OCI-LY7 (cell line): ENCODE data around the gene KRTAP5-9. TPM values are rescaled to one million over a fixed set of nuclear protein-coding genes. Genes with fewer than 3 reads are reported as not detected.

Experiments used
- BruUV-seq: library from RNA; stranded (reverse); fragments of 400-500 nt; replicated peaks from 2 replicates; lab custom pipeline; 2021; lab: Mats Ljungman, UMichigan
- CTCF ChIA-PET: fragments of 300-600 bp; sonication (Branson Sonifier 250); formaldehyde crosslinking; loops from one replicate; lab custom pipeline; 2022; ENCODE audit warnings: antibody characterized with exemption; ENCODE audit not compliant: unreplicated experiment; lab: Charles Lee
- POLR2A ChIA-PET: fragments of 300-600 bp; sonication (Branson Sonifier 250); formaldehyde crosslinking; loops from one replicate; lab custom pipeline; 2022; ENCODE audit warnings: antibody characterized with exemption; lab: Charles Lee
- DNase-seq: peaks from one replicate; pipeline ENCODE4 v3.0.0-alpha.2; 2015; ENCODE audit warnings: low spot score
- H2AFZ ChIP-seq: fragments of 200-600 bp; sonication (generic), shearing (Covaris generic); 2 replicates; pipeline ENCODE4 v1.6.1; 2014; ENCODE audit warnings: mild to moderate bottlenecking, antibody characterized with exemption, low read length, moderate library complexity
- H3K27ac ChIP-seq: fragments of 200-600 bp; sonication (generic); 2 replicates; pipeline ENCODE4 v1.5.1; 2014; ENCODE audit warnings: mixed run types, low read depth, mild to moderate bottlenecking, moderate library complexity, low read length, inconsistent platforms; ENCODE audit not compliant: poor library complexity, severe bottlenecking
- H3K36me3 ChIP-seq: fragments of 200-600 bp; sonication (generic); 2 replicates; pipeline ENCODE4 v1.6.1; 2014; ENCODE audit warnings: mild to moderate bottlenecking, antibody characterized with exemption, low read length, moderate library complexity, mixed read lengths; ENCODE audit not compliant: insufficient read depth
- H3K4me1 ChIP-seq: fragments of 200-600 bp; sonication (generic); 2 replicates; pipeline ENCODE4 v1.5.1; 2014; ENCODE audit warnings: mild to moderate bottlenecking, low read length; ENCODE audit not compliant: insufficient read depth, poor library complexity, severe bottlenecking
- H3K4me2 ChIP-seq: fragments of 200-600 bp; sonication (generic); 2 replicates; pipeline ENCODE4 v1.6.1; 2014; ENCODE audit warnings: mild to moderate bottlenecking, low read length
- H3K4me3 ChIP-seq: fragments of 200-600 bp; sonication (generic); 2 replicates; pipeline ENCODE4 v1.5.1; 2014; ENCODE audit warnings: mild to moderate bottlenecking, low read depth, low read length; ENCODE audit not compliant: poor library complexity, severe bottlenecking
- H3K79me2 ChIP-seq: fragments of 200-600 bp; sonication (generic); 2 replicates; pipeline ENCODE4 v1.6.1; 2016; ENCODE audit warnings: low read depth, mild to moderate bottlenecking, low read length, moderate library complexity, mixed read lengths; ENCODE audit not compliant: insufficient read depth
- H3K9me2 ChIP-seq: fragments of 200-600 bp; sonication (generic); 2 replicates; pipeline ENCODE4 v1.6.1; 2016; ENCODE audit warnings: mild to moderate bottlenecking, low read length, mixed read lengths; ENCODE audit not compliant: insufficient read depth
- H3K9me3 ChIP-seq: fragments of 200-600 bp; sonication (generic); 2 replicates; pipeline ENCODE4 v1.6.1; 2014; ENCODE audit warnings: mild to moderate bottlenecking, mixed run types, low read length, mixed read lengths
- H4K20me1 ChIP-seq: fragments of 200-600 bp; sonication (generic); 2 replicates; pipeline ENCODE4 v1.6.1; 2014; ENCODE audit warnings: mild to moderate bottlenecking, antibody characterized with exemption, low read length, moderate library complexity, mixed read lengths; ENCODE audit not compliant: insufficient read depth
- CTCF ChIP-seq: fragments of 200-600 bp; sonication (generic); conservative IDR thresholded peaks from 2 replicates; pipeline ENCODE4 v1.5.1; 2014; ENCODE audit warnings: mild to moderate bottlenecking, antibody characterized with exemption, low read length, moderate library complexity, mixed read lengths
- EZH2phosphoT487 ChIP-seq: fragments of 200-600 bp; sonication (generic); IDR thresholded peaks from 2 replicates; pipeline ENCODE4 v1.6.1; 2018; ENCODE audit warnings: low read depth, borderline replicate concordance, mild to moderate bottlenecking, mixed run types, antibody characterized with exemption, low read length, moderate library complexity, mixed read lengths
- intact Hi-C: fragments of 100-400 bp; cut with micrococcal nuclease; formaldehyde crosslinking; loops from one replicate; pipeline ENCODE4 v1.10.0; 2022; ENCODE audit not compliant: unreplicated experiment
- total RNA-seq, 2 experiments: library from RNA; depleted of rRNA in 1 of 2; stranded (reverse); fragments of >200 nt in 1 of 2; shearing (Covaris generic) in 1 of 2; gene quantifications; 2 replicates each; pipeline ENCODE4 v1.2.3, GENCODE V29; 2014 to 2022

Gene KRTAP5-9
- total RNA-seq, 2 experiments from 2014 or later = not detected

DNA sequence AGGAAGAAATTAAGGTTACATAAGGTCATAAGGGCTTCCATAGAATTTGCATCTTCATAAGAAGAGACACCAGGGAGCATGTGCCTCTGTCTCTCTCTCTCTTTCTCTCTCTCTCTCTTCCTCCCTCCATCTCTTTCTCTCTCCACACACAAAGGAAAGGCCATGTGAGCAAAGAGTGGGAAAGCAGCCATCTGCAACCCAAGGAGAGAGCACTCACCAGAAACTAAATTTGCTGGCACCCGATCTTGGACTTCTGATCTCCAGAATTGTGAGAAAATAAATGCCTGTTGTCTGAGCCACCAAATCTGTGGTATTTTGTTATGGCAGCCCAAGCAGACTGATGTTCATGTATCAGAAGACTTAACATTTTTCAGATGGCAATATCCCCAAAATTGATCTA lies 10.8 kb downstream of the KRTAP5-9 start:
- BruUV-seq = no TSS peak
- CTCF ChIA-PET = no interaction called here
- no peak overlapping the region for H3K27ac ChIP-seq
- H3K4me1 ChIP-seq = no peaks in the 10 kb centered on the region
- H3K4me2 ChIP-seq = no peak overlapping the region
- POLR2A ChIA-PET = no interaction called here
- H2AFZ ChIP-seq = no peak overlapping the region
- H3K79me2 ChIP-seq = no peaks in the 10 kb centered on the region
- no peak for DNase-seq
- no peaks in the 10 kb centered on the region for H3K9me2 ChIP-seq
- no peak for TF ChIP-seq EZH2phosphoT487
- no peak for TF ChIP-seq CTCF
- H3K4me3 ChIP-seq = no peak overlapping the region
- H3K36me3 ChIP-seq = no peaks in the 10 kb centered on the region
- no peaks in the 10 kb centered on the region for H4K20me1 ChIP-seq
- no peaks in the 10 kb centered on the region for H3K9me3 ChIP-seq
- intact Hi-C loops = no loop called here

GRCh38 chr11:71562120-71562519 lies 13.9 kb downstream of the KRTAP5-9 start:
- BruUV-seq = no TSS peak
- Histone ChIP-seq H3K4me2 (no peak overlapping the region), H3K9me2 (no peaks in the 10 kb centered on the region), H3K79me2 (no peaks in the 10 kb centered on the region), H3K9me3 (no peaks in the 10 kb centered on the region), H3K36me3 (no peaks in the 10 kb centered on the region), H2AFZ (no peak overlapping the region), H3K4me3 (no peak overlapping the region), H3K27ac (no peak overlapping the region), H3K4me1 (no peaks in the 10 kb centered on the region), H4K20me1 (no peaks in the 10 kb centered on the region)
- TF ChIP-seq CTCF = no peak
- no peak for TF ChIP-seq EZH2phosphoT487
- intact Hi-C loops = no loop called here
- DNase-seq = no peak
- POLR2A ChIA-PET = no interaction called here
- CTCF ChIA-PET = no interaction called here

DNA sequence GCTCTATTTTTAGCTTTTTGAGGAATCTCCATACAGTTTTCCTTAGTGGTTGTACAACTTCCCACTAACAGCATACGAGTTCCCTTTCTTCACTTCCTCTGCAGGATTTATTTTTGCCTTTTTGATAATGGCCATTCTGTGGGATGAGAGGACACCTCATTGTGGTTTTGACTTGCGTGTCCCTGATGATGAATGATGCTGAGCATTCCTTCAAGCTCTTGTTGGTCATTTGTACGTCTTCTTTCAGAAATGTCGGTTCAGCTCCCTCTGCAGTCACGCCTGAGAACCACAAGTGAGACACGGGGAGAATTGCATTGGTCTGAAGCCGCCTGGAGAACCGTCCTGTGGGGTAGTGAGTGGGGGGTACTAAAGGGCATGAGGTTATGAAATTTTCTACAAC lies 15.2 kb downstream of the KRTAP5-9 start:
- no peaks in the 10 kb centered on the region for H3K79me2 ChIP-seq
- CTCF ChIA-PET = interaction anchor here (1.1 kb wide), 1 partner anchor 63 kb away, joined by 3 read pairs; no protein-coding TSS in a partner anchor
- no peak overlapping the region for H2AFZ ChIP-seq
- H3K4me3 ChIP-seq = no peak overlapping the region
- no peak overlapping the region for H3K27ac ChIP-seq
- peak; percentile 34 for DNase-seq
- BruUV-seq = no TSS peak
- no peaks in the 10 kb centered on the region for H3K36me3 ChIP-seq
- POLR2A ChIA-PET = interaction anchor here (0.6 kb wide), 1 partner anchor 111 kb away, joined by 3 read pairs; no protein-coding TSS in a partner anchor
- no peaks in the 10 kb centered on the region for H3K9me3 ChIP-seq
- H3K9me2 ChIP-seq = no peaks in the 10 kb centered on the region
- no peaks in the 10 kb centered on the region for H3K4me1 ChIP-seq
- TF ChIP-seq CTCF (peak; percentile 71), EZH2phosphoT487 (no peak)
- H3K4me2 ChIP-seq = no peak overlapping the region
- no peaks in the 10 kb centered on the region for H4K20me1 ChIP-seq
- intact Hi-C loops = no loop called here
